Inferior parietal cortex (tissue), 1 donor: ENCODE data around the gene SLC38A2.
A peak's percentile ranks its signal among the peaks of the same experiment; 100 is the strongest.

Source experiments
- DNase-seq: peaks from one replicate; pipeline ENCODE4 v3.0.0-alpha.2; 2016; ENCODE audit errors: extremely low spot score

SLC38A2 gene

DNA sequence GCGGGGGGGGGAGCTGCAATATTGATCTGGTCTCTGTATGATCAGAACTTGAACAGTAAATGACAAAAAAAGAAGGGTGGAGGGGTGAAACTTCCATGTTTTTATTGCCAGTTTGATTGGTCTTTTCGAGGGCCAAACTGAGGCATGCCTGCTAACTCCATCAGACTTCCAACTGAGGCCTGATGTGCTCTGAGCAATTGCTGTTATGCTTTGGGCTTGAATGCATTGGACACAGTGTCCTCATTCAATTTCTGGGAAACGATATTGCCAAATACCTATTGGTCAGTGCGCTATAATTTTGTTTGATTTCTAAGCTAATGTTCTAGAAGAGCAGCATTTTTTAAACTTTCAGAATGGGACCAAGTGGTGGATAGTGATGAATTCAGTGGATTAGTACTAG, 2.1 kb upstream of the SLC38A2 start:
- no peak for DNase-seq

DNA sequence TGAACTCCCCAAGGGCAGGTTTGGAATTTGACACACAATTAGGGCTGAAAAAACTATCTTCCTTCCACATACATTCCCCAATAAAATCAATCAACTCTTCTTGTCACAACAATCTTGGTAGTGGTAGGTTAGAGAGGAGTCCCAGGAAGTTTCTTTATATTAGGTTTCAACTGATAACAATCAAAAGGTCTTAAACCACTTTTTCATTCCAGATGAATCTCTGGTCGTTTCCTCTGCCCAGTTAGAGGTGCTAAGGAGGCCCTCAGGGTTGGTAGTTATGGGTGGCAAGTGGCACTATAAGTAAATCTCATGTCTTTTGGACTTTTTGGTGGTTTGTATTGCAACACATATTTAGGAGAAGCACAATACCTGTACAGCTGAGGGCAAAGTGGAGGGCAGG, 1.7 kb upstream of the SLC38A2 start:
- no peak for DNase-seq

DNA sequence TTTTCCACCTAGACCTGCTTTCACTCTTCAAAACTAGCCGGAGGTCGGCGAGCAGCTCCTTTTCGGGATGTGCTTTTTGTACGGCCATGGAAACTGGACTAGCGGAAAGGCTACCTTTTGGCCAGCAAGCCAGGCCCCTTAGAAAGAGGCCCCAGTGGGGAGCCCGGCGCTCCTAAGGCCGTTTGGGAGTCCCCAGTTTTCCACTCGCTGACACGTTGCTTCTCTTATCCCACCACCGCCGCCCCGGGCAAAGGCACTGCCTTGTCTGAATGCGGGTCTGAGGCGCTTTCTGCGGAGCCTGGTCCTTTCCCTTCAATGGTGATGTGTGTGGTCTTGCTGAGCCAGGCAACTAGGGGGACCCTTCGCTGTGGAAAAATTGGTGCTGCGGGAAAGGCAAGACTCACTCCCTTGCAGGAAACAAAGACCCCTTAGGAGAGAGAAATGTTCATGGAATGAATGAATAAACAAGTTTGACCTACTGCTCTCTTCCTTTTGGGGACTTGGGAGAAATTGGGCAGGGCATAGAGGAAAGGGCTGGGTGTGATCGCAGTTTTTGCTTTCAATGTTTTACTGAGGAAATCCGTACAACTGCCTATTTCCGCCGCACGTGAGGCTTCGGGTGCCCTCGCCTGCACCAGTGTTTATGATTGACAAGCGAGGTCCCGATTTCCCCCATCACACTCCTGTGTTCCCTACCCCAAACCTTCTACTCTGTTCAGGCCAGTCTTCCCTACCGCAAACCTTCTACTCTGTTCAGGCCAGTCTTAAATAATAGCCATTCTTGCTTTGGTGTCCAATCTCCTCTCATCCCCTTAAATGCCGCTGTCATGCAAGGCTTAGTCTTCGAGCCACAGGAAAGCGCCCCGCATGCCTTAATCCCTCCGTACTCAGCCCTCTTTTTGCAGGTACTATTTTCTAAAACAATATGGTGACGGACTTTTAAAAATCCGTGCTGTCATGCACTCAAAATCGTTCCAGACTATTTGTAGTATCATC, 1.0 kb upstream of the SLC38A2 start:
- no peak for DNase-seq

DNA sequence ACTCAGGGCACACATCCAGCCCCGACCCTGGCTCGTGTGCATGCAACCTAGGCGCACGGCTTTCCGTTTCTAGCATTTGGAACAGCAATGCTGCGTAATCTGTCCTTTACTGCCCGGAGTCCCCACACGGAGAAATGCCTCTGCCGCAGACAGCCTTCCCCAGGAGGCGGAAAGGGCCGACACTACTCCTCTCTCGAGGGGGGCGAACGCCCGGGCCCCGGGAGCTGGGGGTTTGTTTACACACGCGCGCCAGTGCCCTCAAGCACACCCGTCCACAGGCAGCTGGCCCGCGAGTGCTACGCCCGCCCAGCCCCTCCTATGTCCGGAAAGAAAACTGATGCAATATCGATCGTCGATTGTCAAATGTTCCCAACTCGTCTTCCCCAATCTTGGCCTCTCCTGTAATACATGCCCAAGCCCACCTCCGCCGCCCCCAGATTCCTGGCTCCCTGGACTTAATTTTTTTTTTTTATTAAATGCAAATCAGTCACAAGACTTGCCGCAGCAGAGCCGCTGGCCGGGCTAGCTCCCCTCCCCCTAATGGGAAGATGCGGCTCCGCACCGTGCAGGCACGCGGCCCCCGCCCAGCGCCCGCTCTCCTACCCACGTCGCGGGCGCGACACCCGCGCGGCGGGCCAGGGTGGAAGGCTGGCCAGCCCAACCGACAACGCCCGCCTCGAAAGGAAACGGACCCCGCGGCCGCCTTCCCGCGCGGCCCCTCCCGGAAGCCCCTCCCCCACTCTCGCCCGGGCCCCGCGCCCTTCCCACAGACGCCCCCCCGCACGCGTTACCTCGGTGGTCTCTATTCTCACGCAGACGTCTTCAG, 642 bp downstream of the SLC38A2 start:
- DNase-seq, result no peak

DNA sequence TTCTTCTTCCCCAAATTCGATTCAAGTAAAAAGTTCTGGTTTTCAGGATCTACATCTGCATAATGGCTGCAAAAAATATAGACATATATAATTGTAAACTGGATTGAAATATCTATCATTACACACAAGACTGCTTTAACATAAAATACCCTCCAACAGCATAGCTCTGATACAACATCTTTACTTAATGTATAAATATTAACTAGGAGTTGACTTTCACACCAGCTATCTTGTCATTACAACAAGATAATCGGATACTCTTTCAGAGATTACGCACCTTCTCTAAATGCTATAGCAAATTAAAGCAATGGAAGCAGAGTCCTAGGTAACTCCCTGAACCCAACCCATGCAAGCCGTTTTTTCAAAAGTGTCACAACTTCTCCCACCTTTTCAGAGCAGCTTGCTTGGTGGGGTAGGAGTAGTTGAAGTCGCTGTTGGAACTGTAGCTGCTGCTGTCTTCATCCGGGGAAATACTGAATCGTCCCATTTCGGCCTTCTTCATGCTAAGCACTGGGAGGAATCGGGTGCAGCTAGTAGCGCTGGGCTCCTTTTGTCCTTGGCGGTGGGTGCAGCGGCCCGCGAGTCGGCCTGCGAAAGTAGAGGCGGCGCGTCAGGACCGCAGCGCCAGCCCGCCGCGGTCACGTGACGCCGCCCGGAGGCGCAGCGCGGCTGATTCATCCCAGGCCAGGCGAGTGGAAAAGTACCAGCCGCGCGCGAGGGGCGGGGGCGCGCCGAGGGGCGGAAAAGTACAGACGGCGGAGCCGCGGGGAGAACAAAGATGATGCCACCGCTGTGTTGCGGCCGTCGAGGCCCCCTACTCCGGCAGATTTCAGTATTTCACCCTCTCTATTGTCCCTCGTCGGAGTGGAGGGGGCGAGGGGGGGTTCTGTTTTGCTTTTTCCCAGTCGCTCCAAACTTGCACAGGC, 1.5 kb downstream of the SLC38A2 start:
- peak; percentile 93 for DNase-seq

DNA sequence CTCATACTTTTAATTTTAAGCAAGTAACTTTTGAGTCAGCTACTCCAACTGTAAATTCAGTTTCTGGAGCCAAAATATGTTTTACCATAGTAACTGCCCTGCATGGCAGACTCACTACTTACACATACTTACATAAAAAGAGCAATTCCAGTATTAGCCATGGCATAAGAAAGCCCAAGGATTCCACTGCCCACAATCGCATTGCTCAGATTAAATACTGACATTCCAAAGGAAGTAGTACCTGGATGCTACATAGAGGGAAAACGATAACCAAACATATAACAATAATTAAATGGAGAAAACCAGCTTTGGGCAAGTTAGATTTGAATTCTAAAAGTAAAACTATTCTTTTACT, 2.2 kb downstream of the SLC38A2 start:
- DNase-seq, result no peak

DNA sequence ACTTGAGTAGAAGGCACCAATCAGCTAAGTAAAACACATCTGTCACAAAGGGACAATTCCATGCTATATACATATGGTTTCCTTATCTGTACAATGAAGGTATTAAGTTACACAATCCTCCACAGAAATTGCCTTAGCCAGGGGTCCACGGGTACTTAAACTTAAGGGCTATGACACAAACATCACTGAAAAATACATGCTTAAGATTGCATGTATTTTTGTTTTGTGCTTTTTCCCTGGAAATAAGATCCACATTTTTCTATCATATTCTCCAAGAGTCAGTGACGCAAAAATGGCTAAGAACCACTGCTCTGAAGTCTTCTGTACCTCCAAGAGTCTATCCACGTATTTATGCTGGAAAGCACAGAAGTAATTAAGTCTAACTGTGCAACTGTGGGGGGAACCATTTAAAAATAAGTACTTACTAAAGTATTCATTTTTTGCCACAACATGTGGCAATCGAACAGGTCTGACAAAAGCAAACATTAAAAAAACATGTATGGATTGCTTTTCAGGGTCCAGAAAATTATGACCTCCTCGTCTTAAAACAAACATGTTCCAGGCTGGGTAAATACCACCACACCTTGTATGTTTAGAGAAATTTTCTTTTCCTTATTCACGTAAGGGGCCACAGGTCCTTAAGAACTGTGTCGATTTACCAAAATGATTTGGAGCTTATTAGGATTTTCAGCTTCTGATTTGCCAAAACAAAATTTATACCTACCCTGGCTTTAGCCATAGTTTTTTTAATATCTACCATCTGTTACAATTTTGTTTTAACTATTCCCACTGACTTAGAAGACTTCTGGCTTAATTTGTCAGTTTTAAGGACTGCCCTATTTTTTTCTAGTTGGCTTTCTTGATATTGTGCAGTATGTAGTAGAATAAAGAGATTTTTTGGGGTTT, 2.8 kb downstream of the SLC38A2 start:
- DNase-seq, result no peak

DNA sequence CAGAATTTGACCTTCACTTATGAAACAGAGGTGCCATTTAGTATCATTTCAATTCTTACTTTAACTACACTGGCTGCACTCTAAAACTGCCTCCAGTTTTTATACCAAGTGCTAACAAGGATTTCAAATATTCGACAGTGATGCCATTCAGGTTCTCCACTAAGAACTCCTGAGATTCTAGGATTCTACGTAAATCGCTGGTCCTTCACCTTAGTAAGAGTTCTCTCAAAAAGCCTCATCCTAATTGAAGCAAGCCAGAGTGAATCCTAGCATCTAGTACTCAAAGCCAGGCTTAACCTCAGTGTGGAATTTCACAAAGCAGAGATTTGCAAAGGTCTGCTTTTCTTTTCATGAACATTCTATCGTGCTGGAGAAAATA, 3.5 kb downstream of the SLC38A2 start:
- no peak for DNase-seq

DNA sequence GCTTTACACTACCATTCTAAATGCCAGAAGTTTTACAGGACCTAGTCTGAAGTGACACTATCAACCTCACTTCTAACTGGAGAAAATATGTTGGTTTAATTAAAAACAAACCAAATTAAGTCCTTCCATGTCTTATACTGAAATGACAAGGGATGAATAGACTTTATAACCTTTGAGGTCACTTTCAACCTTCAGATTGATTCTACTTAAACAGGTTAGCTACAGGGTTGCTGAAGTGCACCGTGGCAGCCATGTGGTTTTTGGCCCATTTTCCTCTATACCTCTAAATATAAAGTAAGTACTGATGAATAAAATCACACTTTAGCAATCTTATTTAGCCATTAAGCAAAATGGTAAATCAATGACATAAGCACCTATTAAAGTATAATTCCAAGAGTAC, 3.9 kb downstream of the SLC38A2 start:
- DNase-seq, result no peak

DNA sequence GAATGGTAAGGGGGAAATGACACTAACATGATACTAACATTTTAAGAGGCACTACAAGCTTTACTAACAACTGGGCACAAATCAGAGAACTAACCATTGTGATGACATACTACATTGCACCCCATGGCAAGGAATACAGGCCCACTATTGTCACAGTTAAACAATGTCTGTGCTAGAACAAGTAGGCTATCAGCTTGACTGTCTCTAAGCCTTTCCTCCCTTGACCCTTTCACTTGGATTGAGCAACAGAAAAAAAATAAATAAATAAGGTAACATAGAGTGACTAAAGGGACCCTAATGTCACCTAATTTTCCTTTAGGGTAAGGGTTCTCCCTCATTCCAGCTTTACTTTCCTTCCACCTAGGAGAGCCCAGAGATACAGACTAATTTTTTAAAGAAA, 4.4 kb downstream of the SLC38A2 start:
- no peak for DNase-seq

DNA sequence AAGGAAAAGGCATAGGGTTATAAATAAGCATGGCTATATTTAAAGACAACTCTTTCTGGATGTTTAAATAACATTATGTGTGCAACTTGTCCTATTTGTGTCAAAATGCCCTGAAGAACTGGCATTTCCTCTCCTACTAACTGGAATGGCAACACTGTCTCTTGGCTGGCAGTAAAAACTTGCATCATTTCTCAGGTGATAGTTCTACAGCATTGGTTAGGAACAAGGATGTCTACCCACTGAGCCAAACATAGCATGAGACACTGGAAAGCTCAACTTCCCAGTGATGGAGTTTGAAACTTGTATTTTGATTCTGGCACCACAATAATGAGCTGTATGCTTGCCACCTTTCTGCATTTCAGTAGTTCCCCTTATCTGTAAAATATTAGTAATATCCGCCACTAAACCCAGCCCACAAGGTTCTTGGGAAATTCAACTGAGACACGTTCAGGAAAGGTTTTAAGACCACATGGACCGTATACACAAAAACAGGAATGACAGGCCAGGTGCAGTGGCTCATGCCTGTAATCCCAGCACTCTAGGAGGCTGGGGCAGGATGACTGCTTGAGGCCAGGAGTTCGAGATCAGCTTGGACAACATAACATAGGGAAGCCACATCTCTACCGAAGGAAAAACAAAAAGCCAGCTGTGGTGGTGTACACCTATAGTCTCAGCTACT, 5.1 kb downstream of the SLC38A2 start:
- DNase-seq, result no peak

DNA sequence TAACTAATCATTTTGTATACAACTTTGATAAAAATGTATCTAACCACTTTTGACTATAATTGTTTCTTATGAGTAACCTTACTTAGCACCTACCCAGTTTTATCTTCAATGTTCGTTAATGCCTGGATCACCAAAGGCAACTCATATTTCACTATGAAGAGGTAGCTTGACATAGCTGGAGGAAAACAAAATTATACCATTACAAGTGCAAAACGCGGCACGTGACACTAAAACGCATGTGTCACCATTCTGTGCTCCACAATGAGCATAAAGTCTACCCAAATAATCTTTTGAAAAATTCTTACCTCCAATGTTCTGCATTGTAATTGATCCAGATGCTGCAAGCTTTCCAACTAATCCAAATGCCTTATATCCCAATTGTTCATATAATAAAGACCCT, 5.8 kb downstream of the SLC38A2 start:
- no peak for DNase-seq

DNA sequence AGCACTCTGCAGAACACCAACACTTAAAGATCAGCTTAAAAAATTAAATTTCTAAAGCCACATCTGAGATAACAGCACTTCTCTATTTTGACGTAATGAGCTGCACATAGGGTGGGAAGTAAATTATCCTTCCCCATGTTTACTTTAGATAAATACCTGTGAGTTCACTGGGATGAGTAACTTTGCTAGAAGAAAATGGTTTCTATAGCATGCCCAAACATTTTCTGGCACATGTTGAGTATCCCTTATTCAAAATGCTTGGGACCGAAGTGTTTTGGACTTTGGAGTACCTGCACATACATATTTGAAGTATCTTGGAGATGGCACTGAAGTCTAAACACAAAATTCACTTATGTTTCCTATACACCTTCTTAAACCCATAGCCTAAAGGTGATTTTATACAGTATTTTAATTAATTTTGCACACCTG, 6.6 kb downstream of the SLC38A2 start:
- no peak for DNase-seq

DNA sequence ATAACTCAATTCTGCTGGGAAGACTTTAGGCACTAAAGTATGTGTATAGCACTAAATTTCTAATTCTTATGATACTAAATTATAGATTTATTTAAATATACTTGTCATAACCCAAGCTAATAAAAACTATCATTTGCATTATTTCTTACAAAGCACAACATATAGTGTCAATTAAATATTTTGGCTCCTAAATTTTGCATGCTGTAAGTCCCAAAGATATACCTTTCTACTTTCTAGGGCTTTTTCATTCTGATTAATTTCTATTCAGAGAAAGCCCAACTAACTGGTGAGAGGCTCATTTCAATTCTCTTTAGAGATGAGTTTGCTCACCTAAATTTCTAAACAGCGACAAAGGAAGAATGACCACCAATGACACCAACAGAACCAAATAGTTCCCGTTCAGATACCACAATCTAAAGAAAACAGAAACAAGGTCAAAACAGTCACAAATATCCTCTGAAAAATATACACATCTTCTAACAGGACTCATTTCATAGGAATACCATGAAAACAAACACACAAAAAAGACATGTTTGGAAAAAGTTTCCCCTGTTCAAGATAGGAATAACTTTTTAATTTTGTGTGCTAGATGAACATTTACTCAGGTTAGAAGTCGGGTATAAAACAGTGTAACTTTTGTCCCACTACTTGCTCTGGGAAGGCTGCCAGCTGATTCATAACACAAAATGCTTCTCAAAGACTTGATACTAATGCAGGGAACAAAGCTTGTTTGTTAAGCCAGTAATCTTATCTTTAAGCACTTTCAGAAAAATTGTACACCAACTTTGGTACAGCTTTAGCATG, 7.6 kb downstream of the SLC38A2 start:
- DNase-seq, result no peak

DNA sequence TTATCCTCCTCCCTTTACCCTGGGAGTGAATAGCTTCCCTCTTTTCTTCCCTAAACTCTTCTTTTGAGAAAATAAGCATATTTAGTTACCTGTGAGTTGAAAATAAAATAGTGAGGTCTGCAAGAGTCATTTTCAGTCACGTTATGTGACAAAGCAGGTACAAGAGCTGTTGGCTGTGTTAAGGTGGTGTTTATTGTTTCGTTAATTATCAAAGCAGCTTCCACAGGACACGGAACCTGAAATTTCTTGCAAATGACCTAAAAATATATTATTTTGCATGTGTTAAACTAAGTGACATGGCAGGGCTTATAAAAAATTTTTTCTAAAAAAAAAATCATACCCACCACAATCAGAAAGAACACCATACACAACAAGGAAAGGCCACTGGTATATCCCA, 8.3 kb downstream of the SLC38A2 start:
- DNase-seq, result no peak

DNA sequence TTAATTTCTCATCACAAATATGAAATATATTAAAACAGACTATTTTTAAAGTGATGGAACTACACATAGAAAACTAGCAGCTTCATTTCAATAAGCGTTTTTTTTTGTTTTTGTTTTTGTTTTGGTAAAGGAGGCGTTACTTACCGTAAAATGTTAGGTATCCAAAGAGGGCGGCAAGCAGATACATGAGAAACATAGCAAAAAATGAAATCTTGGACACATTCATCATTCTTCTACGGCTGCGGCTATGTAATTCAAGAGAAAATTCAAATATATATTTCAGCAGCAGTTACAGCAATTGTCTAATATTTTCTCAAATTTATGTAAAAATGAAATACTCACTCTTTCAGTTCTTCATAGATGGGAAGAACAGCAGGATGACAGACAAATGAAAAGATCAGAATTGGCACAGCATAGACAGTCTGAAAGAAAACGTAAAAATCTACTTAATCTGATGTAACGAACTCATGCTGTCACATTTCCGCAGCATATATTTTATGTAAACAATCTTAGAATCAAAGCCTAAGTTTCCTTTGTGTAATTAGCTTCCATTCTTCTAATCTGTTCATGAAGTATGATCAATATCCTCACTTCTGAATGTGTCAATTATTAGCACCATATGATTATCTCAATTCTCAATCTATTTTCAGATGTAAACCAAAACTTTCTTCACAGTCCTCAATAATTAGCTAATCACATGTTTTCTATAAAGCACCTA, 8.8 kb downstream of the SLC38A2 start:
- DNase-seq, result no peak

DNA sequence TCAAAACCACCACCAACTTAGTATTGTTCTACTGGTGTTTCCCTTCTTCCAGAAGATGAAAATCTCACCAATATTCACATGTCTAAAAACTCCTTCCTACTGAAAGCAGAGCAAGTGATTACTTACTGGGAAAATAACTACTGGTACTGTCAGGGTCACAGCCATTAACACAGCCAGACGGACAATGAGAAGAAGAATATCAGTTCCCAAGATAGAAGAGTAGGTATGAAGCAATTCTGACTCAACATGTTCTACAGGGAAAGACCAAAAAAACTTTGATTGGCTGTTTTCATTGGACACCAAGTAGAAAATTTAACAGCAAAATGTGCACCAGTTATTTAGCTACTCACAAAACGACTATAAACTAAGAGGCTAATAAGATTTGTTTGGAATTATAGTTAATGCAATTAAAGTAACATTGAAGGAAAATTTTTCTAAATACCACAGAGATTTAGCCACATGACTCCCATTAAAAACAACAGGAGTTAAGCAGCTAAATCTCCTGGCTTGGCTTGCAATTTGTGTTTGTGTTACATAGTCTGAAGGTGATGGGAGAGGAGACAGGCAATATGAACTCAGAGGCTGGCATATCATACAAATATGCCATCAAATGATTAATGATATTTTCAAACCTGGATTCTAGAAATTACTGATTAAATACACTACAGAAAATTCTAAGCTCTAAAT, 9.5 kb downstream of the SLC38A2 start:
- DNase-seq, result no peak

DNA sequence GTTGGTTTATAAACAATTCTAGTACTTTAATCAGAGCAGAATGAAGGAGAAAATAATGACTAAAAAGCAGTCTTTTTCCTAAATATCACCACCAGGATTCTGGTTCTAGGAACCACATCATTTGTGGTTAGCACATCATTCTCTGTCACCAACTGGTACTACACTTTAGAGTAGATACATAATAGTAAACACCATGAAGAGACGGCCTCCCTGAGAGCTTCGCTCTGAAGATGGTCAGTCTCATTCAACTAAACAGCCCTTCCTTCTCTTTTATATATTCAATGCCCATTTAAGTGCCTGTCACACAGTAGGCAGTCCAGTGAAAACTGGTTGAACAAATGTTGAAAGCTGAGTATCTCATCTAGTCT, 10.9 kb downstream of the SLC38A2 start:
- no peak for DNase-seq
